ENCODE results near the gene GUK1. TPM values are rescaled to one million over a fixed set of nuclear protein-coding genes. Genes with fewer than 3 reads are reported as not detected.

The GUK1 gene
- total RNA-seq, 4 donors from 2014 or later = 234 to 504 (median 299) TPM

- Histone ChIP-seq H3K9me3 (peaks cover 0 to 15% (median 0%) of the 10 kb centered on the region in 3 donors), H3K27me3 (no peaks in the 10 kb centered on the region), H3K4me1 (peaks cover 0 to 56% (median 13%) of the 10 kb centered on the region in 3 donors), H3K4me3 (no peak overlapping the region), H3K27ac (no peak overlapping the region), H3K36me3 (peaks cover 0 to 79% of the 10 kb centered on the region in 2 donors)
- ATAC-seq = no peak
- TF ChIP-seq, protein P1, sequence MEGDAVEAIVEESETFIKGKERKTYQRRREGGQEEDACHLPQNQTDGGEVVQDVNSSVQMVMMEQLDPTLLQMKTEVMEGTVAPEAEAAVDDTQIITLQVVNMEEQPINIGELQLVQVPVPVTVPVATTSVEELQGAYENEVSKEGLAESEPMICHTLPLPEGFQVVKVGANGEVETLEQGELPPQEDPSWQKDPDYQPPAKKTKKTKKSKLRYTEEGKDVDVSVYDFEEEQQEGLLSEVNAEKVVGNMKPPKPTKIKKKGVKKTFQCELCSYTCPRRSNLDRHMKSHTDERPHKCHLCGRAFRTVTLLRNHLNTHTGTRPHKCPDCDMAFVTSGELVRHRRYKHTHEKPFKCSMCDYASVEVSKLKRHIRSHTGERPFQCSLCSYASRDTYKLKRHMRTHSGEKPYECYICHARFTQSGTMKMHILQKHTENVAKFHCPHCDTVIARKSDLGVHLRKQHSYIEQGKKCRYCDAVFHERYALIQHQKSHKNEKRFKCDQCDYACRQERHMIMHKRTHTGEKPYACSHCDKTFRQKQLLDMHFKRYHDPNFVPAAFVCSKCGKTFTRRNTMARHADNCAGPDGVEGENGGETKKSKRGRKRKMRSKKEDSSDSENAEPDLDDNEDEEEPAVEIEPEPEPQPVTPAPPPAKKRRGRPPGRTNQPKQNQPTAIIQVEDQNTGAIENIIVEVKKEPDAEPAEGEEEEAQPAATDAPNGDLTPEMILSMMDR (IDR thresholded peaks at IDR 0.05) = no peak
- TF ChIP-seq EP300 (IDR thresholded peaks at IDR 0.05) (no peak), POLR2A (IDR thresholded peaks at IDR 0.05) (no peak), POLR2AphosphoS5 (IDR thresholded peaks at IDR 0.05) (no peak)
- WGBS, 2 donors (ENCODE audit: low coverage in 1 of 2) = no CpG with 5 or more reads among the region's 13 CpGs
Measured at GRCh38 chr1:228096416-228097332, 43.4 kb upstream of the GUK1 start.

- Histone ChIP-seq H3K4me3 (no peak overlapping the region), H3K36me3 (peaks cover 0 to 79% of the 10 kb centered on the region in 2 donors), H3K27me3 (no peaks in the 10 kb centered on the region), H3K9me3 (peaks cover 0 to 15% (median 0%) of the 10 kb centered on the region in 3 donors), H3K27ac (no peak overlapping the region), H3K4me1 (peaks cover 0 to 56% (median 19%) of the 10 kb centered on the region in 3 donors)
- TF ChIP-seq POLR2A (IDR thresholded peaks at IDR 0.05) = no peak
- no peak for TF ChIP-seq POLR2AphosphoS5 (IDR thresholded peaks at IDR 0.05)
- no peak for TF ChIP-seq EP300 (IDR thresholded peaks at IDR 0.05)
- TF ChIP-seq, protein P1 (IDR thresholded peaks at IDR 0.05) = no peak
- WGBS, 2 donors (ENCODE audit: low coverage in 1 of 2) = 88 to 90% methylated on average over 5 to 12 of the region's 34 CpGs
- no peak for ATAC-seq
Measured at GRCh38 chr1:228097333-228098081, 42.6 kb upstream of the GUK1 start.

GRCh38 chr1:228098323-228098931, 41.7 kb upstream of the GUK1 start:
- peaks cover 0 to 50% (median 15%) of the 10 kb centered on the region in 3 donors for H3K4me1 ChIP-seq

DNA sequence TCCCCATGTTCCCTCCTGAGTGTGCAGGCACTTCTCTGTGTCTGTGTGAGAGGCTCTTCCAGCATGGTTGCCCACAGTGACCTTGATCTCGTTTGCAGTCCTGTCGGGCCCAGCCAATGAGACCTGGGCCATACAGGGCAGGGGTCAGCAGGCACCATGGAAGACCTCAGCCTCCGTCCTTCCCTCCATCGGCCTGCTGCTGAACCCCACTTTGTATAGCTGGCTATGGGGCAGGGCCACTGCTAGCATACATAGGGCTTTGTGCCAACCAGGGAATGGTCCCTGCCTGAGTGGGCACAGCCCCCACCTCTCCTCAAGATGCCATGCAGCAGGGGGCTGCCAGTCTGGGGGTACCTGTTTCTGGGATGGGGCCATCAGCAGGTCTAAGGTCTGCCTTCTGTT, 40.7 kb upstream of the GUK1 start:
- H3K27ac ChIP-seq = no peak overlapping the region
- 20% methylated on average over 1 of the region's 4 CpGs; no CpG with 5 or more reads in 1 of the 2 donors for WGBS, 2 donors (ENCODE audit: low coverage in 1 of 2)
- peaks cover 0 to 64% of the 10 kb centered on the region in 2 donors for H3K36me3 ChIP-seq
- no peak overlapping the region for H3K4me3 ChIP-seq
- TF ChIP-seq EP300 (IDR thresholded peaks at IDR 0.05) (no peak), POLR2AphosphoS5 (IDR thresholded peaks at IDR 0.05) (no peak), POLR2A (IDR thresholded peaks at IDR 0.05) (no peak)
- TF ChIP-seq, protein P1 (IDR thresholded peaks at IDR 0.05) = no peak
- H3K9me3 ChIP-seq = peaks cover 0 to 10% (median 0%) of the 10 kb centered on the region in 3 donors
- H3K4me1 ChIP-seq = peaks cover 0 to 56% (median 20%) of the 10 kb centered on the region in 3 donors
- no peak for ATAC-seq
- H3K27me3 ChIP-seq = no peaks in the 10 kb centered on the region

More at GRCh38 chr1:228098323-228098931, 41.7 kb upstream of the GUK1 start:
- H3K27ac ChIP-seq = no peak overlapping the region
- peaks cover 0 to 71% of the 10 kb centered on the region in 2 donors for H3K36me3 ChIP-seq
- no peak for ATAC-seq
- TF ChIP-seq POLR2A (IDR thresholded peaks at IDR 0.05) (no peak), EP300 (IDR thresholded peaks at IDR 0.05) (no peak), POLR2AphosphoS5 (IDR thresholded peaks at IDR 0.05) (no peak)
- TF ChIP-seq, protein P1 (IDR thresholded peaks at IDR 0.05) = no peak
- WGBS, 2 donors (ENCODE audit: low coverage in 1 of 2) = 88 to 97% methylated on average over 5 to 11 of the region's 28 CpGs
- H3K4me3 ChIP-seq = no peak overlapping the region
- H3K27me3 ChIP-seq = no peaks in the 10 kb centered on the region
- H3K9me3 ChIP-seq = peaks cover 0 to 15% (median 0%) of the 10 kb centered on the region in 3 donors

Data from gastroesophageal sphincter (tissue), 4 donors.